WTC11 (cell line): ENCODE data around the gene PLXNC1. TPM values are rescaled to one million over a fixed set of nuclear protein-coding genes. Genes with fewer than 3 reads are reported as not detected.

Source experiments
- ATAC-seq: fragments of 200-7000 bp; cut with Tn5 transposase; 2 replicates; pipeline ENCODE4 v1.10.0; 2021; ENCODE audit warnings: mild to moderate bottlenecking, moderate library complexity
- CTCF ChIA-PET: fragments of 300-600 bp; sonication (Branson Sonifier 250); formaldehyde crosslinking; loops from one replicate; lab custom pipeline; 2021; ENCODE audit warnings: antibody characterized with exemption; lab: Charles Lee
- POLR2A ChIA-PET: fragments of 350-600 bp; sonication (Branson Sonifier 250); formaldehyde crosslinking; loops from one replicate; lab custom pipeline; 2021; ENCODE audit warnings: antibody characterized with exemption; lab: Charles Lee
- DNase-seq: peaks from one replicate; pipeline ENCODE4 v3.0.0; 2021; ENCODE audit warnings: low spot score
- H3K27ac Mint-ChIP-seq: 2 replicates; pipeline ENCODE4 v1.8.0; 2021; ENCODE audit warnings: mixed read lengths
- H3K27me3 Mint-ChIP-seq: 2 replicates; pipeline ENCODE4 v1.8.0; 2021; ENCODE audit warnings: low read depth, mild to moderate bottlenecking, moderate library complexity, mixed read lengths
- H3K36me3 Mint-ChIP-seq: 2 replicates; pipeline ENCODE4 v1.8.0; 2021; ENCODE audit warnings: mixed read lengths
- H3K4me1 Mint-ChIP-seq: 2 replicates; pipeline ENCODE4 v1.8.0; 2022; ENCODE audit warnings: mixed read lengths
- H3K4me3 Mint-ChIP-seq: 2 replicates; pipeline ENCODE4 v1.8.0; 2021; ENCODE audit warnings: mild to moderate bottlenecking, moderate library complexity, mixed read lengths
- H3K9me3 Mint-ChIP-seq: 2 replicates; pipeline ENCODE4 v1.8.0; 2021; ENCODE audit warnings: mixed read lengths
- ELF4 ChIP-seq: sonication (generic); formaldehyde crosslinking; IDR thresholded peaks from 2 replicates; pipeline ENCODE4 v1.8.1; 2022; ENCODE audit warnings: low read depth, mild to moderate bottlenecking, moderate library complexity, missing genetic modification reagents
- FOXK1 ChIP-seq: sonication (generic); formaldehyde crosslinking; IDR thresholded peaks from 2 replicates; pipeline ENCODE4 v1.8.0; 2022; ENCODE audit warnings: mild to moderate bottlenecking, moderate library complexity, missing genetic modification reagents
- GABPB1 ChIP-seq: sonication (generic); formaldehyde crosslinking; IDR thresholded peaks from 2 replicates; pipeline ENCODE4 v1.8.1; 2023; ENCODE audit warnings: mild to moderate bottlenecking, missing genetic modification reagents
- GTF2I ChIP-seq: fragments of 250-450 bp; sonication (Bioruptor Pico); conservative IDR thresholded peaks from 2 replicates; pipeline ENCODE4 v1.4.0; 2021; ENCODE audit warnings: mild to moderate bottlenecking
- KAT7 ChIP-seq: sonication (generic); formaldehyde crosslinking; IDR thresholded peaks from 2 replicates; pipeline ENCODE4 v1.8.1; 2023; ENCODE audit warnings: missing genetic modification reagents, mild to moderate bottlenecking, borderline replicate concordance
- MXD4 ChIP-seq: fragments of 250-450 bp; sonication (Bioruptor Pico); IDR thresholded peaks from 2 replicates; pipeline ENCODE4 v1.8.0; 2021; ENCODE audit warnings: mild to moderate bottlenecking, moderate library complexity, borderline replicate concordance
- NFATC4 ChIP-seq: fragments of 250-450 bp; sonication (Bioruptor Pico); IDR thresholded peaks from 2 replicates; pipeline ENCODE4 v1.9.0; 2021; ENCODE audit warnings: mild to moderate bottlenecking
- NFE2L1 ChIP-seq: sonication (generic); formaldehyde crosslinking; IDR thresholded peaks from 2 replicates; pipeline ENCODE4 v1.8.1; 2023; ENCODE audit warnings: missing genetic modification reagents
- OVOL2 ChIP-seq: fragments of 250-450 bp; sonication (Bioruptor Pico); IDR thresholded peaks from 2 replicates; pipeline ENCODE4 v1.9.0; 2021; ENCODE audit warnings: mild to moderate bottlenecking, borderline replicate concordance
- RELA ChIP-seq: sonication (generic); formaldehyde crosslinking; IDR thresholded peaks from 2 replicates; pipeline ENCODE4 v1.8.1; 2022; ENCODE audit warnings: missing genetic modification reagents, mild to moderate bottlenecking, borderline replicate concordance
- SMAD3 ChIP-seq: sonication (generic); formaldehyde crosslinking; IDR thresholded peaks from 2 replicates; pipeline ENCODE4 v1.8.0; 2022; ENCODE audit warnings: missing genetic modification reagents, mild to moderate bottlenecking, borderline replicate concordance
- SP1 ChIP-seq: sonication (generic); formaldehyde crosslinking; conservative IDR thresholded peaks from 2 replicates; pipeline ENCODE4 v1.8.1; 2022; ENCODE audit warnings: missing genetic modification reagents
- TEAD4 ChIP-seq: sonication (generic); formaldehyde crosslinking; IDR thresholded peaks from 2 replicates; pipeline ENCODE4 v1.8.0; 2022; ENCODE audit warnings: mild to moderate bottlenecking, missing genetic modification reagents
- ZNF138 ChIP-seq: sonication (generic); formaldehyde crosslinking; conservative IDR thresholded peaks from 2 replicates; pipeline ENCODE4 v1.8.1; 2022; ENCODE audit warnings: mild to moderate bottlenecking, moderate library complexity, missing genetic modification reagents
- ZNF219 ChIP-seq: sonication (generic); formaldehyde crosslinking; IDR thresholded peaks from 2 replicates; pipeline ENCODE4 v1.8.0; 2023; ENCODE audit warnings: missing genetic modification reagents, mild to moderate bottlenecking, borderline replicate concordance
- ZNF232 ChIP-seq: sonication (generic); formaldehyde crosslinking; IDR thresholded peaks from 2 replicates; pipeline ENCODE4 v1.8.0; 2022; ENCODE audit warnings: mild to moderate bottlenecking, missing genetic modification reagents
- total RNA-seq: library from RNA; stranded (reverse); gene quantifications from 3 replicates; pipeline ENCODE4 v1.2.3, GENCODE V29; 2021
- TF ChIP-seq, protein P1 (sequence below): fragments of 200-600 bp; IDR thresholded peaks from 2 replicates; pipeline ENCODE4 v1.8.0; 2022; ENCODE audit warnings: antibody characterized with exemption
- TF ChIP-seq, protein P2 (sequence below): fragments of 250-450 bp; sonication (Bioruptor Pico); IDR thresholded peaks from 2 replicates; pipeline ENCODE4 v1.9.0; 2021; ENCODE audit warnings: mild to moderate bottlenecking
- TF ChIP-seq, protein P3 (sequence below): sonication (generic); formaldehyde crosslinking; IDR thresholded peaks from 2 replicates; pipeline ENCODE4 v1.8.0; 2022; ENCODE audit warnings: mild to moderate bottlenecking, missing genetic modification reagents
- TF ChIP-seq, protein P4 (sequence below): fragments of 250-450 bp; sonication (Bioruptor Pico); conservative IDR thresholded peaks from 2 replicates; pipeline ENCODE4 v1.9.0; 2021; ENCODE audit warnings: mild to moderate bottlenecking
- TF ChIP-seq, protein P5 (sequence below): sonication (generic); formaldehyde crosslinking; IDR thresholded peaks from 2 replicates; pipeline ENCODE4 v1.8.0; 2022; ENCODE audit warnings: mild to moderate bottlenecking, missing genetic modification reagents
- TF ChIP-seq, protein P6 (sequence below): sonication (generic); formaldehyde crosslinking; IDR thresholded peaks from 2 replicates; pipeline ENCODE4 v1.8.1; 2022; ENCODE audit warnings: low read depth, mild to moderate bottlenecking, moderate library complexity, missing genetic modification reagents, borderline replicate concordance

The PLXNC1 gene
- total RNA-seq, 1 experiment from 2014 or later, result 3.1 TPM

DNA sequence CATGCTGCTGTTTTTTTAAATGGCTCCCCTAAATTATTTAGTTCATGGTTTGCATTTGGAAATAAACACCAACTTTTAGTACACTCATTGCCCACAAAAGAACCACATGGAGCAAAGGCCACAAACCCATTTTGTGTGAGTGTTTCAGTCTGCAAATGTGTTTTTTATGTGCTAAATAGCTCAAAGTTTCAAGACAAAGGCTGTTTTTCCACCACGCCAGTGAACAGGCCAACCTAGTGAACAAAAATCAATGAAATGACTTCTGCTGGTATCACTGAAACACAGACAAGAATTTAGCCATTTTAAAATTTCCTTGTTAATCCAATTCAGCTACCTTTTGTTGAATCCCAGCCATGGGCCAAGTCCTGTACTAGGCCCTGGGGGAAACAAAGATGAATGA, 52.3 kb downstream of the PLXNC1 start:
- POLR2A ChIA-PET, result no interaction called here
- no peak overlapping the region for H3K4me3 Mint-ChIP-seq
- peaks cover 28% of the 10 kb centered on the region for H3K4me1 Mint-ChIP-seq
- DNase-seq, result no peak
- ATAC-seq, result no peak
- CTCF ChIA-PET, result no interaction called here
- H3K27me3 Mint-ChIP-seq, result no peaks in the 10 kb centered on the region; the same call in none of the 2 replicates
- H3K36me3 Mint-ChIP-seq, result peaks cover 3% of the 10 kb centered on the region
- no peak overlapping the region for H3K27ac Mint-ChIP-seq
- H3K9me3 Mint-ChIP-seq, result peaks cover 6% of the 10 kb centered on the region
- no peak for TF ChIP-seq GABPB1 (CRISPR knock-in tag)
- TF ChIP-seq, protein P1, sequence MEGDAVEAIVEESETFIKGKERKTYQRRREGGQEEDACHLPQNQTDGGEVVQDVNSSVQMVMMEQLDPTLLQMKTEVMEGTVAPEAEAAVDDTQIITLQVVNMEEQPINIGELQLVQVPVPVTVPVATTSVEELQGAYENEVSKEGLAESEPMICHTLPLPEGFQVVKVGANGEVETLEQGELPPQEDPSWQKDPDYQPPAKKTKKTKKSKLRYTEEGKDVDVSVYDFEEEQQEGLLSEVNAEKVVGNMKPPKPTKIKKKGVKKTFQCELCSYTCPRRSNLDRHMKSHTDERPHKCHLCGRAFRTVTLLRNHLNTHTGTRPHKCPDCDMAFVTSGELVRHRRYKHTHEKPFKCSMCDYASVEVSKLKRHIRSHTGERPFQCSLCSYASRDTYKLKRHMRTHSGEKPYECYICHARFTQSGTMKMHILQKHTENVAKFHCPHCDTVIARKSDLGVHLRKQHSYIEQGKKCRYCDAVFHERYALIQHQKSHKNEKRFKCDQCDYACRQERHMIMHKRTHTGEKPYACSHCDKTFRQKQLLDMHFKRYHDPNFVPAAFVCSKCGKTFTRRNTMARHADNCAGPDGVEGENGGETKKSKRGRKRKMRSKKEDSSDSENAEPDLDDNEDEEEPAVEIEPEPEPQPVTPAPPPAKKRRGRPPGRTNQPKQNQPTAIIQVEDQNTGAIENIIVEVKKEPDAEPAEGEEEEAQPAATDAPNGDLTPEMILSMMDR, result no peak
- no peak for TF ChIP-seq NFATC4 (CRISPR knock-in tag)
- TF ChIP-seq, protein P2, sequence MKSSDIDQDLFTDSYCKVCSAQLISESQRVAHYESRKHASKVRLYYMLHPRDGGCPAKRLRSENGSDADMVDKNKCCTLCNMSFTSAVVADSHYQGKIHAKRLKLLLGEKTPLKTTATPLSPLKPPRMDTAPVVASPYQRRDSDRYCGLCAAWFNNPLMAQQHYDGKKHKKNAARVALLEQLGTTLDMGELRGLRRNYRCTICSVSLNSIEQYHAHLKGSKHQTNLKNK (CRISPR knock-in tag), result no peak
- no peak for TF ChIP-seq TEAD4 (CRISPR knock-in tag)
- TF ChIP-seq, protein P3, sequence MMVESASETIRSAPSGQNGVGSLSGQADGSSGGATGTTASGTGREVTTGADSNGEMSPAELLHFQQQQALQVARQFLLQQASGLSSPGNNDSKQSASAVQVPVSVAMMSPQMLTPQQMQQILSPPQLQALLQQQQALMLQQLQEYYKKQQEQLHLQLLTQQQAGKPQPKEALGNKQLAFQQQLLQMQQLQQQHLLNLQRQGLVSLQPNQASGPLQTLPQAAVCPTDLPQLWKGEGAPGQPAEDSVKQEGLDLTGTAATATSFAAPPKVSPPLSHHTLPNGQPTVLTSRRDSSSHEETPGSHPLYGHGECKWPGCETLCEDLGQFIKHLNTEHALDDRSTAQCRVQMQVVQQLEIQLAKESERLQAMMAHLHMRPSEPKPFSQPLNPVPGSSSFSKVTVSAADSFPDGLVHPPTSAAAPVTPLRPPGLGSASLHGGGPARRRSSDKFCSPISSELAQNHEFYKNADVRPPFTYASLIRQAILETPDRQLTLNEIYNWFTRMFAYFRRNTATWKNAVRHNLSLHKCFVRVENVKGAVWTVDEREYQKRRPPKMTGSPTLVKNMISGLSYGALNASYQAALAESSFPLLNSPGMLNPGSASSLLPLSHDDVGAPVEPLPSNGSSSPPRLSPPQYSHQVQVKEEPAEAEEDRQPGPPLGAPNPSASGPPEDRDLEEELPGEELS, result no peak
- no peak for TF ChIP-seq RELA
- TF ChIP-seq ZNF138, result no peak
- no peak for TF ChIP-seq ELF4 (CRISPR knock-in tag)
- no peak for TF ChIP-seq SMAD3 (CRISPR knock-in tag)
- TF ChIP-seq, protein P4, sequence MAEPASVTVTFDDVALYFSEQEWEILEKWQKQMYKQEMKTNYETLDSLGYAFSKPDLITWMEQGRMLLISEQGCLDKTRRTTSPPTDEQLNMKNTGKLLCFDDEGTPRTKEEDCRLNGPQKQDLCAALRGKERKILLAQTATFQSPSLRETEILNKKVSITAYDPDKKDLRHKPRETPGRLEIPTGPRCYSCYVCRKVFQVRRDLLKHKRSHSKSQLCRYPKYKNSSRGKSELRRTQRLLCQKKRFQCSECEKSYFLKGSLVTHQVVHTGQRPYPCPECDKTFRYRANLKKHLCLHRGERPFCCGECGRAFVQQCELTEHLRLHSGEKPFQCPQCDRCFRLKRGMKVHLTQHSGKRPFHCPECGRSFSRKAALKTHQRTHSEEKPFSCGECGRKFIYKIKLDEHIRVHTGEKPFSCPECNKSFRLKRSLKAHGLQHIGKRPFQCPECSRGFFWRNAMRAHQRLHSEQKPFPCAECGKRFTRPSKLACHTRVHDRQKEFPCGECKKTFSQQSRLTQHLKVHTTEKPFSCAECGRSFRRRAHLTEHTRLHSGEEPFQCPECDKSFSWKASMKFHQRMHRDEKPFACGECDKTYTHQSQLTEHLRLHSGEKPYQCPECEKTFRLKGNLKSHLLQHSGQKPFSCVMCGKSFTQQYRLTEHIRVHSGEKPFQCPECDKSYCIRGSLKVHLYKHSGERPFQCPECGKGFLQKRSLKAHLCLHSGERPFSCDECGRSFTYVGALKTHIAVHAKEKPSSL (CRISPR knock-in tag), result no peak
- TF ChIP-seq ZNF219, result no peak

DNA sequence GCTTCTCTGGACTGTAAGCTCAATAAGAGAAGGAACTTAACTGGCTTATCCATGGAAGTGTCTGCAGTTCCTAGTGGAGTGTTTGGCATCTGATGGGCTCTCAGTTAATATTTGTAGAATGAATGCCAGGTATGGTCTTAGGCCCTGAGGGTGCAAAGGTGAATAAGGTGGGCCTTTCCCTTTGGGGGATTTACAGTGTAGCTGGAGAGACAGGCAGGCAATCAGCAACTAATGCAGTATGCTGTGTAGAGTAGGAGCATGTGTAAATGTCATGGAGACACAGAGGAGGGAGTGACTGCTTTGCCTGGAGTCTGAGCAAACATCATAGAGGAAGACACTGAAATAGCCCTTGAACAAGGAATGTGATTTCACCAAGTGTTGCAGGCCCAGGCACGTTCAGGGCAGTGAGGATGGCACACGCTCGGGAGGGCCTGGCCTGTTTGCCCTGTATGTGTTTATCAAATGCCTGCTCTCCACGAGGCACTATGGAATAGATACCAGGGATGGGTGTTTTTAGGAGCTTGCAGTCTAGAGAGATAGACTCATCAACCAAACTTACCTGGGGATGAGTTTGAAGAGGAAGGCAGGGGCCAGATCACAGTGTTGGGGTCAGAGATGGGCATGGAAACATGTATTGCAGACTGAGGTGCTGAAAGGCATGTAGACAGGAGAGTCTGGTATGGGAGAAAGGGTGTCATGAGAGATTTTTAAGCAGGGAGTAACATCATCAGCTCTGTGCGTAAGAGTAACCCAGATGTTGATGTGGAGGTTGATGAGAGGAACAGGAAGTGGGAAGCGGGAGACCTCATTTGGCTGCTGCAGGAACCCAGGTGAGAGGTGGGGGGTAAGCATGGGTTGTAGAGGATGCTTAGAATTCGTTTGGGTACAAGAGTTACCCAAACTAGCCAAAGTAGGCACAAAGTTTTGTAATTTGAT, 54.1 kb downstream of the PLXNC1 start:
- ChIA-PET POLR2A (no interaction called here), CTCF (interaction anchor here (0.8 to 0.9 kb wide), 2 partner anchors 29 to 78 kb away, joined by 4 to 8 read pairs; no protein-coding TSS in a partner anchor)
- peaks cover 6% of the 10 kb centered on the region for H3K9me3 Mint-ChIP-seq
- no peak for DNase-seq
- no peak for TF ChIP-seq FOXK1 (CRISPR knock-in tag)
- no peak for TF ChIP-seq MXD4 (CRISPR knock-in tag)
- no peak for TF ChIP-seq NFATC4 (CRISPR knock-in tag)
- no peak for TF ChIP-seq OVOL2 (CRISPR knock-in tag)
- TF ChIP-seq, protein P5, sequence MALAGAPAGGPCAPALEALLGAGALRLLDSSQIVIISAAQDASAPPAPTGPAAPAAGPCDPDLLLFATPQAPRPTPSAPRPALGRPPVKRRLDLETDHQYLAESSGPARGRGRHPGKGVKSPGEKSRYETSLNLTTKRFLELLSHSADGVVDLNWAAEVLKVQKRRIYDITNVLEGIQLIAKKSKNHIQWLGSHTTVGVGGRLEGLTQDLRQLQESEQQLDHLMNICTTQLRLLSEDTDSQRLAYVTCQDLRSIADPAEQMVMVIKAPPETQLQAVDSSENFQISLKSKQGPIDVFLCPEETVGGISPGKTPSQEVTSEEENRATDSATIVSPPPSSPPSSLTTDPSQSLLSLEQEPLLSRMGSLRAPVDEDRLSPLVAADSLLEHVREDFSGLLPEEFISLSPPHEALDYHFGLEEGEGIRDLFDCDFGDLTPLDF (CRISPR knock-in tag), result no peak
- TF ChIP-seq, protein P6, sequence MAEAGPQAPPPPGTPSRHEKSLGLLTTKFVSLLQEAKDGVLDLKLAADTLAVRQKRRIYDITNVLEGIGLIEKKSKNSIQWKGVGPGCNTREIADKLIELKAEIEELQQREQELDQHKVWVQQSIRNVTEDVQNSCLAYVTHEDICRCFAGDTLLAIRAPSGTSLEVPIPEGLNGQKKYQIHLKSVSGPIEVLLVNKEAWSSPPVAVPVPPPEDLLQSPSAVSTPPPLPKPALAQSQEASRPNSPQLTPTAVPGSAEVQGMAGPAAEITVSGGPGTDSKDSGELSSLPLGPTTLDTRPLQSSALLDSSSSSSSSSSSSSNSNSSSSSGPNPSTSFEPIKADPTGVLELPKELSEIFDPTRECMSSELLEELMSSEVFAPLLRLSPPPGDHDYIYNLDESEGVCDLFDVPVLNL (CRISPR knock-in tag), result no peak
- no peak for TF ChIP-seq ZNF232
- TF ChIP-seq NFE2L1 (CRISPR knock-in tag), result no peak
- no peak for TF ChIP-seq KAT7 (CRISPR knock-in tag)
- no peak for TF ChIP-seq SP1 (CRISPR knock-in tag)
- TF ChIP-seq GTF2I (CRISPR knock-in tag), result no peak
- H3K4me1 Mint-ChIP-seq, result peaks cover 38% of the 10 kb centered on the region
- ATAC-seq, result no peak
- no peak overlapping the region for H3K4me3 Mint-ChIP-seq
- H3K36me3 Mint-ChIP-seq, result peaks cover 3% of the 10 kb centered on the region
- H3K27me3 Mint-ChIP-seq, result no peaks in the 10 kb centered on the region; the same call in none of the 2 replicates
- H3K27ac Mint-ChIP-seq, result no peak overlapping the region
